Stimulated activated CD4-positive, alpha-beta T cell treated with anti-CD3 and anti-CD28 coated beads, Interleukin-2, amount 100 ng/mL, for 48 hours (primary cell): ENCODE results near the gene PAF1.

Experiments used
- DNase-seq, 2 donors: peaks; one replicate each; pipeline ENCODE4 v3.0.0-alpha.2; 2020

PAF1 gene

GRCh38 chr19:39390751-39391437, at the start of gene PAF1, which contains the start of gene MED29:
Gene PAF1, minus strand, starts transcription at chr19:39391106. Its CDS starts 242 bp downstream, at chr19:39390864.
Gene MED29, plus strand, starts transcription at chr19:39391378. Its CDS starts 45 bp downstream, at chr19:39391423.
- DNase-seq: peak; percentile 85 to 91

GRCh38 chr19:39438270-39438934, 47.5 kb upstream of the PAF1 start:
- no peak for DNase-seq

GRCh38 chr19:39436350-39436716, 45.4 kb upstream of the PAF1 start:
- no peak for DNase-seq

- DNase-seq: peak; percentile 99
These were observed 44.8 kb upstream of the PAF1 start, which contains the start of gene RPS16 for GRCh38 chr19:39435499-39436349. Gene RPS16, minus strand, starts transcription at chr19:39435949. Its CDS starts 54 bp downstream, at chr19:39435895.

- DNase-seq: no peak
These were observed 43.5 kb upstream of the PAF1 start for GRCh38 chr19:39434123-39435076.

GRCh38 chr19:39433480-39434079, 42.7 kb upstream of the PAF1 start:
- no peak for DNase-seq

GRCh38 chr19:39432677-39433025, 41.7 kb upstream of the PAF1 start:
- DNase-seq: no peak

- DNase-seq: peak; percentile 54 to 66
These were observed 40.0 kb upstream of the PAF1 start for GRCh38 chr19:39430675-39431593.

- no peak for DNase-seq
These were observed 37.6 kb upstream of the PAF1 start for GRCh38 chr19:39428283-39429112.

- DNase-seq: no peak
These were observed 36.8 kb upstream of the PAF1 start for GRCh38 chr19:39427707-39428106.

- DNase-seq: no peak
These were observed 35.3 kb upstream of the PAF1 start for GRCh38 chr19:39426170-39426569.

GRCh38 chr19:39425744-39426143, 34.8 kb upstream of the PAF1 start:
- no peak for DNase-seq

- no peak for DNase-seq
These were observed 34.0 kb upstream of the PAF1 start for GRCh38 chr19:39424934-39425333.

- no peak for DNase-seq
These were observed 32.6 kb upstream of the PAF1 start for GRCh38 chr19:39423258-39424086.

- no peak for DNase-seq
These were observed 31.1 kb upstream of the PAF1 start for GRCh38 chr19:39422020-39422419.

GRCh38 chr19:39420769-39421168, 29.9 kb upstream of the PAF1 start:
- no peak for DNase-seq

- DNase-seq: no peak
These were observed 28.1 kb upstream of the PAF1 start for GRCh38 chr19:39419003-39419402.

- no peak for DNase-seq
These were observed 26.7 kb upstream of the PAF1 start for GRCh38 chr19:39417463-39418181.
